SK-N-SH (cell line): ENCODE data around the gene HOXC4. TPM values are rescaled to one million over a fixed set of nuclear protein-coding genes. Genes with fewer than 3 reads are reported as not detected.

Experiments
- CTCF ChIA-PET: fragments of 300-600, 350-600 bp; formaldehyde crosslinking; extraction: SDS; loops from one replicate; lab custom pipeline; 2021; lab: Yijun Ruan, JAX
- POLR2A ChIA-PET: fragments of 350-600 bp; sonication (Branson Sonifier 250); formaldehyde crosslinking; extraction: SDS; loops from one replicate; lab custom pipeline; 2020; ENCODE audit warnings: antibody characterized with exemption, inconsistent platforms; lab: Yijun Ruan, JAX
- DNase-seq: peaks from one replicate; pipeline ENCODE4 v3.0.0; 2012
- H2AFZ ChIP-seq: fragments of 200-600 bp; sonication (generic); 2 replicates; pipeline ENCODE4 v1.8.1; 2016; ENCODE audit warnings: antibody characterized with exemption, mild to moderate bottlenecking, low read depth
- H3F3A ChIP-seq: fragments of 200-600 bp; sonication (generic); replicated peaks from 2 replicates; pipeline ENCODE3; 2016; ENCODE audit warnings: antibody characterized with exemption, mild to moderate bottlenecking; ENCODE audit not compliant: insufficient read depth
- H3K27ac ChIP-seq, 2 experiments: fragments of 200-500 bp in 1 of 2; fragments of 200-600 bp in 1 of 2; sonication (Bioruptor generic) in 1 of 2; sonication (generic), shearing (Covaris generic) in 1 of 2; 2 replicates each; pipeline versions ENCODE4 v1.5.1 to v1.6.1; 2014 to 2016; ENCODE audit warnings: low read depth in 2 of 2, inconsistent platforms in 1 of 2, low read length in 1 of 2, mild to moderate bottlenecking in 1 of 2, mixed read lengths in 1 of 2
- H3K27me3 ChIP-seq: fragments of 200-600 bp; sonication (generic), shearing (Covaris generic); 2 replicates; pipeline ENCODE4 v1.6.1; 2016; ENCODE audit warnings: mixed run types; ENCODE audit not compliant: insufficient read depth
- H3K36me3 ChIP-seq, 2 experiments: fragments of 200-500 bp in 1 of 2; fragments of 200-600 bp in 1 of 2; sonication (Bioruptor generic) in 1 of 2; sonication (generic) in 1 of 2; replicated peaks in 1 of 2; 2 replicates each; pipeline versions ENCODE3 to v1.5.1; 2014 to 2016; ENCODE audit warnings: low read length in 1 of 2, mild to moderate bottlenecking in 1 of 2; ENCODE audit not compliant: insufficient read depth in 2 of 2, control insufficient read depth in 1 of 2
- H3K4me1 ChIP-seq, 2 experiments: fragments of 200-500 bp in 1 of 2; fragments of 200-600 bp in 1 of 2; sonication (Bioruptor generic) in 1 of 2; sonication (generic), shearing (Covaris generic) in 1 of 2; 2 replicates each; pipeline versions ENCODE4 v1.5.1 to v1.6.1; 2014 to 2016; ENCODE audit warnings: low read depth in 1 of 2, low read length in 1 of 2, mixed run types in 1 of 2; ENCODE audit not compliant: insufficient read depth in 2 of 2, control insufficient read depth in 1 of 2
- H3K4me2 ChIP-seq: fragments of 200-600 bp; sonication (generic), shearing (Covaris generic); 2 replicates; pipeline ENCODE4 v1.6.1; 2017; ENCODE audit warnings: mixed run types
- H3K4me3 ChIP-seq, 2 experiments: fragments of 200-500 bp in 1 of 2; fragments of 200-600 bp in 1 of 2; sonication (Bioruptor generic) in 1 of 2; sonication (generic), shearing (Covaris generic) in 1 of 2; 2 replicates each; pipeline versions ENCODE4 v1.5.1 to v1.8.1; 2014 to 2016; ENCODE audit warnings: low read depth in 2 of 2, inconsistent platforms in 1 of 2, low read length in 1 of 2, mild to moderate bottlenecking in 1 of 2, mixed read lengths in 1 of 2, moderate library complexity in 1 of 2
- H3K79me2 ChIP-seq: fragments of 200-600 bp; sonication (generic); 2 replicates; pipeline ENCODE4 v1.8.1; 2017; ENCODE audit warnings: mild to moderate bottlenecking; ENCODE audit not compliant: insufficient read depth
- H3K9ac ChIP-seq: fragments of 200-600 bp; sonication (generic); 2 replicates; pipeline ENCODE4 v1.6.1; 2017; ENCODE audit warnings: mixed run types
- H3K9me2 ChIP-seq: fragments of 200-600 bp; sonication (generic); 2 replicates; pipeline ENCODE4 v1.6.1; 2017; ENCODE audit warnings: mixed run types
- H3K9me3 ChIP-seq: fragments of 200-600 bp; sonication (generic); 2 replicates; pipeline ENCODE4 v1.6.1; 2017; ENCODE audit warnings: mixed run types, mild to moderate bottlenecking, moderate library complexity
- H4K20me1 ChIP-seq: fragments of 200-600 bp; sonication (generic); 2 replicates; pipeline ENCODE4 v1.6.1; 2017; ENCODE audit warnings: mild to moderate bottlenecking, mixed run types; ENCODE audit not compliant: insufficient read depth
- ELF1 ChIP-seq: IDR thresholded peaks from 2 replicates; pipeline ENCODE4 v1.4.0; 2012
- EP300 ChIP-seq, 2 experiments: IDR thresholded peaks; 2 replicates each; pipeline versions ENCODE4 v1.4.0 to v1.6.1; 2012; ENCODE audit warnings: borderline replicate concordance in 1 of 2, low read depth in 1 of 2, low read length in 1 of 2
- EZH2phosphoT487 ChIP-seq: fragments of 200-600 bp; sonication (generic); IDR thresholded peaks from 2 replicates; pipeline ENCODE4 v1.6.1; 2017; ENCODE audit warnings: low read depth, mixed run types, mild to moderate bottlenecking, antibody characterized with exemption, moderate library complexity, borderline replicate concordance
- FOSL2 ChIP-seq: IDR thresholded peaks from 2 replicates; pipeline ENCODE4 v1.4.0; 2012; ENCODE audit warnings: low read depth, mild to moderate bottlenecking, moderate library complexity, borderline replicate concordance
- GABPA ChIP-seq: IDR thresholded peaks from 2 replicates; pipeline ENCODE4 v1.4.0; 2012; ENCODE audit warnings: low read depth, mild to moderate bottlenecking
- GATA2 ChIP-seq: sonication (generic); formaldehyde crosslinking; IDR thresholded peaks from 2 replicates; pipeline ENCODE4 v1.5.0; 2020; ENCODE audit warnings: mild to moderate bottlenecking, missing genetic modification reagents
- JUND ChIP-seq: IDR thresholded peaks from 2 replicates; pipeline ENCODE4 v1.4.0; 2012
- MEF2A ChIP-seq: IDR thresholded peaks from 2 replicates; pipeline ENCODE4 v1.4.0; 2012; ENCODE audit warnings: low read depth, borderline replicate concordance
- MXI1 ChIP-seq: IDR thresholded peaks from 2 replicates; pipeline ENCODE4 v1.6.1; 2012; ENCODE audit warnings: mild to moderate bottlenecking, low read depth, low read length, improper control_type of control experiment
- NFIC ChIP-seq: IDR thresholded peaks from 2 replicates; pipeline ENCODE4 v1.4.0; 2012; ENCODE audit warnings: borderline replicate concordance
- NRF1 ChIP-seq: IDR thresholded peaks from 2 replicates; pipeline ENCODE4 v1.6.1; 2012; ENCODE audit warnings: low read depth, mild to moderate bottlenecking, low read length
- RAD21 ChIP-seq: IDR thresholded peaks from 2 replicates; pipeline ENCODE4 v1.6.1; 2012; ENCODE audit warnings: mild to moderate bottlenecking, low read length
- RCOR1 ChIP-seq: fragments of 150-350 bp; IDR thresholded peaks from 2 replicates; pipeline ENCODE4 v1.6.1; 2017; ENCODE audit warnings: antibody characterized with exemption, low read length
- RXRA ChIP-seq: IDR thresholded peaks from 2 replicates; pipeline ENCODE4 v1.4.0; 2012; ENCODE audit warnings: low read depth, mild to moderate bottlenecking, borderline replicate concordance
- SIN3A ChIP-seq: IDR thresholded peaks from 2 replicates; pipeline ENCODE4 v1.6.1; 2012; ENCODE audit warnings: low read depth, mild to moderate bottlenecking, low read length, moderate library complexity, borderline replicate concordance
- SMC3 ChIP-seq: IDR thresholded peaks from 2 replicates; pipeline ENCODE4 v1.6.1; 2012; ENCODE audit warnings: low read depth, low read length, improper control_type of control experiment
- TAF1 ChIP-seq: IDR thresholded peaks from 2 replicates; pipeline ENCODE4 v1.6.1; 2012; ENCODE audit warnings: low read depth, mild to moderate bottlenecking, low read length, moderate library complexity, borderline replicate concordance
- USF2 ChIP-seq: fragments of 150-350 bp; IDR thresholded peaks from 2 replicates; pipeline ENCODE4 v1.6.1; 2017; ENCODE audit warnings: antibody characterized with exemption, low read length, low read depth, borderline replicate concordance
- YY1 ChIP-seq: IDR thresholded peaks from 2 replicates; pipeline ENCODE4 v1.4.0; 2012; ENCODE audit warnings: low read depth, mild to moderate bottlenecking
- WGBS: methylation state at CpG from one replicate; pipeline ENCODE4 v1.1.6; 2017; ENCODE audit warnings: low lambda C conversion rate; 5-methylcytosine and 5-hydroxymethylcytosine counted together
- polyA plus RNA-seq, 3 experiments: library from polyadenylated mRNA; depleted of rRNA; stranded (reverse); fragments of >200 nt; gene quantifications; 2 replicates each; pipeline ENCODE4 v1.2.3, GENCODE V29; 2012
- TF ChIP-seq, protein P1 (sequence below): IDR thresholded peaks from 2 replicates; pipeline ENCODE4; 2012
- TF ChIP-seq, protein P2 (sequence below): IDR thresholded peaks from 2 replicates; pipeline ENCODE4 v1.4.0; 2012; ENCODE audit warnings: low read depth
- TF ChIP-seq, protein P3 (sequence below): fragments of 150-350 bp; IDR thresholded peaks from 2 replicates; pipeline ENCODE4 v1.6.1; 2016; ENCODE audit warnings: mild to moderate bottlenecking, low read depth, low read length

HOXC4 gene
- polyA plus RNA-seq, 1 of the 3 experiments (the other 2 are of a cell fraction), result 3.7 TPM

- 96% methylated on average over 43 of the region's 43 CpGs for WGBS
- H3F3A ChIP-seq, result peaks cover 9% of the 10 kb centered on the region
- no peaks in the 10 kb centered on the region for H3K27me3 ChIP-seq
- CTCF ChIA-PET, result interaction anchor here (23.2 kb wide), 1 partner anchor 177 kb away, joined by 548 read pairs; the partner anchor contains the start of gene SMUG1
- no peak for TF ChIP-seq FOSL2
- TF ChIP-seq, protein P1, sequence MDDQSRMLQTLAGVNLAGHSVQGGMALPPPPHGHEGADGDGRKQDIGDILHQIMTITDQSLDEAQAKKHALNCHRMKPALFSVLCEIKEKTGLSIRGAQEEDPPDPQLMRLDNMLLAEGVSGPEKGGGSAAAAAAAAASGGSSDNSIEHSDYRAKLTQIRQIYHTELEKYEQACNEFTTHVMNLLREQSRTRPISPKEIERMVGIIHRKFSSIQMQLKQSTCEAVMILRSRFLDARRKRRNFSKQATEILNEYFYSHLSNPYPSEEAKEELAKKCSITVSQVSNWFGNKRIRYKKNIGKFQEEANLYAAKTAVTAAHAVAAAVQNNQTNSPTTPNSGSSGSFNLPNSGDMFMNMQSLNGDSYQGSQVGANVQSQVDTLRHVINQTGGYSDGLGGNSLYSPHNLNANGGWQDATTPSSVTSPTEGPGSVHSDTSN, result no peak
- TF ChIP-seq NFIC, result no peak
- no peak for TF ChIP-seq EZH2phosphoT487
- TF ChIP-seq USF2, result no peak
- no peak for TF ChIP-seq MEF2A
- no peak for TF ChIP-seq RCOR1
- H2AFZ ChIP-seq, result no peak overlapping the region
- H3K4me3 ChIP-seq, result no peak overlapping the region
- no peaks in the 10 kb centered on the region for H3K9me2 ChIP-seq
- H3K27ac ChIP-seq, result peak overlapping the region in 1 of 2 experiments; percentile 99; a peak in 3 of 4 replicates
- H3K4me1 ChIP-seq, result peaks cover 7 to 38% of the 10 kb centered on the region in 2 experiments; a peak in 2 of 4 replicates
- no peak for DNase-seq
- H3K9me3 ChIP-seq, result no peaks in the 10 kb centered on the region
- H3K9ac ChIP-seq, result no peak overlapping the region
- H3K79me2 ChIP-seq, result peaks cover 10% of the 10 kb centered on the region; the same call in 1 of the 2 replicates
- H4K20me1 ChIP-seq, result no peaks in the 10 kb centered on the region
- H3K4me2 ChIP-seq, result 0 out of 2 replicates have a peak overlapping the region, but pooled peaks have one; percentile 3
- POLR2A ChIA-PET, result no interaction called here
- H3K36me3 ChIP-seq, result no peaks in the 10 kb centered on the region
These were observed 34.4 kb upstream of the HOXC4 start for GRCh38 chr12:54019091-54019811.

DNA sequence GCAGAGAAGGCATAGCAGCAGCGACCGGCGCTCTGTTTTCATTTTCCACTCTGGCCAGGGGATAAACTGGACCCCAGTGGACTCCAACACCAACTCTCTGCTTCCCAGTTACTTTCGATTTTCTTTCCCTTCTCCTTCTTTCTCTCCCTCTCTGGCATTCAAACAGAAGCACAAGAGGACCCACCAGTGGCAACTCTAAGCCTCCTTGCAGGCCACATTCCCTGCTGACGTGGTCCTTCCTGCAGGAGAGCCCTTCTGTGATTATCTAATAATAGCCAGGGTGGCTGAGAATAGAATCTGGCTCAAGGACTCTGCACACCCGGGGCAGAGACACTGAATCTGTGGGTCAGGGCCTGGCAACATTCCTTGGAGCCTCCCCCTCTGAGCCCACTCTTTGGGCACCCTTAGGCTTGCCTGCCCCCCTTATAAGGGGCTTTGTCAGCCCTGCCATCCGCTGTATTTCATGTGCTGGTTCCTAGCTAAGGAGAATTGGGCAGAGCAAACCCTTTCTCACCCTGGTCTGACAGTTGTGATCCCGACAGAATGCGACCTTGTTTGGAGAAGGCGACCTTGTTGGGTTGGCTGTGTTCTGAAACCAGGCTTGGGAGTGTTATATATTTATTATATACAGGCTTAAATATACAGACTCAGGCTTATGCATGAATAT, 33.6 kb upstream of the HOXC4 start:
- Histone ChIP-seq H3K27ac (peak overlapping the region; percentile 29 to 99), H3K36me3 (no peaks in the 10 kb centered on the region), H3K4me1 (peaks cover 7 to 45% of the 10 kb centered on the region in 2 experiments; a peak in 2 of 4 replicates), H3K4me2 (peak overlapping the region; percentile 3; the same call in 1 of the 2 replicates), H4K20me1 (no peaks in the 10 kb centered on the region), H3K9me2 (no peaks in the 10 kb centered on the region), H3K9me3 (no peaks in the 10 kb centered on the region), H3F3A (peaks cover 9% of the 10 kb centered on the region), H2AFZ (0 out of 2 replicates have a peak overlapping the region, but pooled peaks have one; percentile 46), H3K9ac (no peak overlapping the region), H3K4me3 (no peak overlapping the region), H3K79me2 (peaks cover 10% of the 10 kb centered on the region; the same call in 1 of the 2 replicates), H3K27me3 (no peaks in the 10 kb centered on the region)
- DNase-seq, result no peak
- TF ChIP-seq ELF1, result no peak
- no peak for TF ChIP-seq RXRA
- TF ChIP-seq YY1, result no peak
- TF ChIP-seq USF2, result no peak
- TF ChIP-seq, protein P2, sequence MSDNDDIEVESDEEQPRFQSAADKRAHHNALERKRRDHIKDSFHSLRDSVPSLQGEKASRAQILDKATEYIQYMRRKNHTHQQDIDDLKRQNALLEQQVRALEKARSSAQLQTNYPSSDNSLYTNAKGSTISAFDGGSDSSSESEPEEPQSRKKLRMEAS, result no peak
- TF ChIP-seq, protein P3, sequence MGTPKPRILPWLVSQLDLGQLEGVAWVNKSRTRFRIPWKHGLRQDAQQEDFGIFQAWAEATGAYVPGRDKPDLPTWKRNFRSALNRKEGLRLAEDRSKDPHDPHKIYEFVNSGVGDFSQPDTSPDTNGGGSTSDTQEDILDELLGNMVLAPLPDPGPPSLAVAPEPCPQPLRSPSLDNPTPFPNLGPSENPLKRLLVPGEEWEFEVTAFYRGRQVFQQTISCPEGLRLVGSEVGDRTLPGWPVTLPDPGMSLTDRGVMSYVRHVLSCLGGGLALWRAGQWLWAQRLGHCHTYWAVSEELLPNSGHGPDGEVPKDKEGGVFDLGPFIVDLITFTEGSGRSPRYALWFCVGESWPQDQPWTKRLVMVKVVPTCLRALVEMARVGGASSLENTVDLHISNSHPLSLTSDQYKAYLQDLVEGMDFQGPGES, result no peak
- no peak for TF ChIP-seq EZH2phosphoT487
- no peak for TF ChIP-seq MXI1
- no peak for TF ChIP-seq SMC3
- TF ChIP-seq GABPA, result no peak
- no peak for TF ChIP-seq GATA2 (CRISPR knock-in tag)
- TF ChIP-seq EP300 (IDR thresholded peaks at IDR 0.05; ENCODE audit: borderline replicate concordance in 1 of 2, low read depth in 1 of 2, low read length in 1 of 2), result no peak
- TF ChIP-seq JUND, result no peak
- no peak for TF ChIP-seq SIN3A
- TF ChIP-seq TAF1, result no peak
- no peak for TF ChIP-seq RAD21
- TF ChIP-seq NRF1, result no peak
- ChIA-PET POLR2A (no interaction called here), CTCF (interaction anchor here (1.3 to 23.2 kb wide), 2 partner anchors 176 to 188 kb away, joined by 5 to 548 read pairs; partner anchors contain the start of gene SMUG1)
- WGBS, result 80% methylated on average over 10 of the region's 10 CpGs
